Measurements from ENCODE around the gene CUL1.

The CUL1 gene

GRCh38 chr7:148698397-148699023, at the start of gene CUL1:
CUL1 (plus strand) TSS chr7:148698903; CDS start chr7:148730123, 31,220 bp downstream.
- Histone ChIP-seq H3K4me2 (ENCODE audit: insufficient read depth, low read length) (peak within 1 kb of the TSS; percentile 74), H3K4me3 (ENCODE audit: low read depth in 1 of 2, low read length in 2 of 2) (peak within 1 kb of the TSS; percentile 75 to 81), H3K9ac (ENCODE audit: low read depth, low read length) (peak within 1 kb of the TSS; percentile 95), H2AFZ (ENCODE audit: low read depth, low read length) (peak within 1 kb of the TSS; percentile 67), H3K36me3 (ENCODE audit: insufficient read depth, low read length) (no peaks in the 10 kb centered on the region; the same call in 1 of the 2 replicates), H3K4me1 (ENCODE audit: insufficient read depth, low read length) (peaks cover 48% of the 10 kb centered on the region), H3K9me3 (ENCODE audit: insufficient read depth, low read length, severe bottlenecking) (no peaks in the 10 kb centered on the region), H3K27me3 (ENCODE audit: insufficient read depth, low read length, poor library complexity) (no peaks in the 10 kb centered on the region), H3K79me2 (ENCODE audit: insufficient read depth, low read length) (peaks cover 57% of the 10 kb centered on the region), H3K27ac (ENCODE audit: low read length) (peak within 1 kb of the TSS; percentile 69), H4K20me1 (ENCODE audit: insufficient read depth, low read length) (peaks cover 33% of the 10 kb centered on the region)
- DNase-seq (peak; percentile 81), ATAC-seq (ENCODE audit: insufficient read depth, low read depth) (peak; percentile 79)
- TF ChIP-seq EZH2 (IDR thresholded peaks at IDR 0.05; ENCODE audit: borderline replicate concordance, low read depth, low read length, severe bottlenecking) = no peak
- TF ChIP-seq, protein P1, sequence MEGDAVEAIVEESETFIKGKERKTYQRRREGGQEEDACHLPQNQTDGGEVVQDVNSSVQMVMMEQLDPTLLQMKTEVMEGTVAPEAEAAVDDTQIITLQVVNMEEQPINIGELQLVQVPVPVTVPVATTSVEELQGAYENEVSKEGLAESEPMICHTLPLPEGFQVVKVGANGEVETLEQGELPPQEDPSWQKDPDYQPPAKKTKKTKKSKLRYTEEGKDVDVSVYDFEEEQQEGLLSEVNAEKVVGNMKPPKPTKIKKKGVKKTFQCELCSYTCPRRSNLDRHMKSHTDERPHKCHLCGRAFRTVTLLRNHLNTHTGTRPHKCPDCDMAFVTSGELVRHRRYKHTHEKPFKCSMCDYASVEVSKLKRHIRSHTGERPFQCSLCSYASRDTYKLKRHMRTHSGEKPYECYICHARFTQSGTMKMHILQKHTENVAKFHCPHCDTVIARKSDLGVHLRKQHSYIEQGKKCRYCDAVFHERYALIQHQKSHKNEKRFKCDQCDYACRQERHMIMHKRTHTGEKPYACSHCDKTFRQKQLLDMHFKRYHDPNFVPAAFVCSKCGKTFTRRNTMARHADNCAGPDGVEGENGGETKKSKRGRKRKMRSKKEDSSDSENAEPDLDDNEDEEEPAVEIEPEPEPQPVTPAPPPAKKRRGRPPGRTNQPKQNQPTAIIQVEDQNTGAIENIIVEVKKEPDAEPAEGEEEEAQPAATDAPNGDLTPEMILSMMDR (IDR thresholded peaks at IDR 0.05; ENCODE audit: borderline replicate concordance, extremely low read depth, low read length, poor library complexity, severe bottlenecking) = no peak

DNA sequence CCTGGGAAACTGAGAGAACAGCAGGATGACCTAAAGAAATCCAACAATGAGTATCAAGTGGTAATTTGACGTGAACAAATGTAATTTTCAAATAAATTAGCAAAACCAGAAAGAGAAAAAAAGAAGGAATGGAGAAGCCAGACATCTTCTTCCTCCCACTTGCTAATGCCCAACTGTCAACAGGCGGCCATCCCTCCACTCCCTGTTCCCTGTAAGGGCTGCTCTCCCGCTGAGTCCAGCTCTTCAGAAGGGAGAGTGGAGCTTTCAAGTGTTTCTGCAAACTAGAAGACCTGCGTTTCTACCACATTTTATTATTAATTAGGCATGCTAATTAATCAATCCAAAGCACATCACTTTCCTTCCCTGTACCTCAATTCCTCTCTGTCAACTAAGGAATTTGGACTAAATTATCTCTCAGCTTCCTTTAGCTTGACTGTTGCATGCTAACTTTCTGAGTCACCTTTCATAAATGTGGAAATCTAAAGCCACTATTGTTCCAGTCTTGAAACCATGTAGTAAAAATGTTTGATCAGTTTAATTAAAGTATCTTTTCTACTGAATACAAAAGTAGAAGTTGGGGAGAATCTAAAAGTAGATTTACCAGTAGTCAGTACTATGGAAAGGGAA, 48.4 kb upstream of the CUL1 start:
- H3K4me3 ChIP-seq (ENCODE audit: low read depth in 1 of 2, low read length in 2 of 2) = no peak overlapping the region
- peaks cover 13% of the 10 kb centered on the region for H3K27me3 ChIP-seq (ENCODE audit: insufficient read depth, low read length, poor library complexity)
- H3K4me2 ChIP-seq (ENCODE audit: insufficient read depth, low read length) = no peak overlapping the region
- H3K79me2 ChIP-seq (ENCODE audit: insufficient read depth, low read length) = no peaks in the 10 kb centered on the region
- no peaks in the 10 kb centered on the region for H3K4me1 ChIP-seq (ENCODE audit: insufficient read depth, low read length)
- H3K9ac ChIP-seq (ENCODE audit: low read depth, low read length) = no peak overlapping the region
- TF ChIP-seq, protein P1 (IDR thresholded peaks at IDR 0.05; ENCODE audit: borderline replicate concordance, extremely low read depth, low read length, poor library complexity, severe bottlenecking) = no peak
- TF ChIP-seq EZH2 (IDR thresholded peaks at IDR 0.05; ENCODE audit: borderline replicate concordance, low read depth, low read length, severe bottlenecking) = no peak
- DNase-seq = no peak
- ATAC-seq (ENCODE audit: insufficient read depth, low read depth) = no peak
- H3K9me3 ChIP-seq (ENCODE audit: insufficient read depth, low read length, severe bottlenecking) = no peaks in the 10 kb centered on the region
- no peak overlapping the region for H2AFZ ChIP-seq (ENCODE audit: low read depth, low read length)
- H4K20me1 ChIP-seq (ENCODE audit: insufficient read depth, low read length) = no peaks in the 10 kb centered on the region
- no peaks in the 10 kb centered on the region for H3K36me3 ChIP-seq (ENCODE audit: insufficient read depth, low read length)
- H3K27ac ChIP-seq (ENCODE audit: low read length) = no peak overlapping the region

GRCh38 chr7:148652773-148653172, 45.9 kb upstream of the CUL1 start:
- Histone ChIP-seq H3K9ac (ENCODE audit: low read depth, low read length) (no peak overlapping the region), H3K36me3 (ENCODE audit: insufficient read depth, low read length) (no peaks in the 10 kb centered on the region), H3K27me3 (ENCODE audit: insufficient read depth, low read length, poor library complexity) (peaks cover 4% of the 10 kb centered on the region), H3K27ac (ENCODE audit: low read length) (no peak overlapping the region), H4K20me1 (ENCODE audit: insufficient read depth, low read length) (no peaks in the 10 kb centered on the region), H3K79me2 (ENCODE audit: insufficient read depth, low read length) (no peaks in the 10 kb centered on the region), H2AFZ (ENCODE audit: low read depth, low read length) (no peak overlapping the region), H3K4me3 (ENCODE audit: low read depth in 1 of 2, low read length in 2 of 2) (no peak overlapping the region), H3K9me3 (ENCODE audit: insufficient read depth, low read length, severe bottlenecking) (no peaks in the 10 kb centered on the region), H3K4me2 (ENCODE audit: insufficient read depth, low read length) (no peak overlapping the region), H3K4me1 (ENCODE audit: insufficient read depth, low read length) (no peaks in the 10 kb centered on the region)
- DNase-seq (no peak), ATAC-seq (ENCODE audit: insufficient read depth, low read depth) (no peak)
- TF ChIP-seq EZH2 (IDR thresholded peaks at IDR 0.05; ENCODE audit: borderline replicate concordance, low read depth, low read length, severe bottlenecking) = no peak
- TF ChIP-seq, protein P1 (IDR thresholded peaks at IDR 0.05; ENCODE audit: borderline replicate concordance, extremely low read depth, low read length, poor library complexity, severe bottlenecking) = no peak

Measured in DND-41 (cell line).